Mammary microvascular endothelial cell (primary cell): Measurements from ENCODE around the gene CLIC2. TPM values are rescaled to one million over a fixed set of nuclear protein-coding genes. Genes with fewer than 3 reads are reported as not detected.

Source experiments
- total RNA-seq: library from RNA; depleted of rRNA; stranded (reverse); fragments of >200 nt; gene quantifications from 2 replicates; pipeline ENCODE4 v1.2.3, GENCODE V29; 2015

The CLIC2 gene
- total RNA-seq = 6.9 and 9.5 TPM in 2 replicates

GRCh38 chrX:155334486-155335336, at the start of gene CLIC2:
Gene CLIC2 (minus strand): TSS chrX:155334614. CDS start chrX:155334427, 187 bp downstream.

DNA sequence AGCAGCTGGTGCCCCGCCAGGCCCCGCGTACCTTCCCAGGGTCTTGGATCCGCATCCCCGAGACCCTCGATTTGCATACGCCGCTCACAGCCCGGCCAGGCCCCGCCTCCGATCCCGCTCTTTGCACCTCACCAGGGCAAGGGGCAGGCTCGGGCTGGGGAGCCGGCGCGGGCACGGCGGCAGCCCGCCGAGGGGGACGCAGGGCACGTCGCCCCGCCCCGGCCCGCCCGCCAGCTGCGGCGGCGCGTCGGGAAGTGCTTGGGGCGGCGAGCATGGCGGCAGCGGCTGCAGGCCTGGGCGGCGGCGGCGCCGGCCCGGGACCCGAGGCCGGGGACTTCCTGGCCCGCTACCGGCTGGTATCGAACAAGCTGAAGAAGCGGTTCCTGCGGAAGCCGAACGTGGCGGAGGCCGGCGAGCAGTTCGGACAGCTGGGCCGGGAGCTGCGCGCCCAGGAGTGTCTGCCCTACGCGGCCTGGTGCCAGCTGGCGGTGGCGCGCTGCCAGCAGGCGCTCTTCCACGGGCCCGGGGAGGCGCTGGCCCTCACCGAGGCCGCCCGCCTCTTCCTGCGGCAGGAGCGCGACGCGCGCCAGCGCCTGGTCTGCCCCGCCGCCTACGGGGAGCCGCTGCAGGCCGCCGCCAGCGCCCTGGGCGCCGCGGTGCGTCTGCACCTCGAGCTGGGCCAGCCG, 47.6 kb upstream of the CLIC2 start, which contains the start of gene F8A2:
TSS of gene F8A2 (plus strand) at position 253 of the 686 bp plus-strand sequence. CDS start at position 273, 20 bp downstream.

DNA sequence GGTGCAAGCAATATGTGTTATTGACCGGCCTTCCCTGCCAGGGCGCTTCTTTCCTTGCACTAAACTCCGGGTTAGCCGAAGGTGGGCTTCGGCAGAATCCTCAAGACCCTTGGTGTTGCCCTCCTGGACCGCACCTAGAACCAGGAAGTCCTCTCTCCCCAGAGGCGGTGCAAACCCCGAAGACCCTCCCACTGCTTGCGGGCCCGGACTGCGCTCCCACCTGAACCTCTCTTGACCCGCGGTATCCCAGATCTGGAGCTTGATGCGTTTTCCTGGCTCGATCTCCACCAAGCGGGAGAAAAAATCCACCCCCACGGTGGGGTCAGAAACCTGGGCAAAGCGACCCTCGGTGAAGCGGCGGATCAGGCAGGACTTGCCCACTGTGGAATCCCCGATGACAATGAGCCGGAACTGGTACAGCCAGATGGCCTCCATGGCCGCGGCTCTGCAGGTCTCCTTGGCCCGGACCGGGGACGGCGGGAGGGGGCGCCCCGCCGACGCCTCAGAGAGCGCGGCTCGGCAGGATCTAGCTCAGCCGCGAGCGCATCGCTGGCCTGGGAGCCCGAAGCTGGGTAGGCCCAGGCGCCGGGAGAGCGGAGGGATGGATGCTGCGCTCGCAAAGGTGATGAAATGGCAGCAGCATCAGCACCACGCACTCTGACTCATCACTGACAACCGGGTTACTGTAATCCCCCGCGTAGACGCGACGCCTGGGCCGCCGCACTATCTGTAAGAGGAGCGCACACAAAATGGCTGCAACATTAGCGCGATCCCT, 70.4 kb downstream of the CLIC2 start, which contains the start of gene RAB39B:
TSS of gene RAB39B (minus strand) at position 638 of the 775 bp plus-strand sequence. CDS start at position 435, 203 bp downstream.

Other genes starting within 250 kb of the CLIC2 start
- 60.2 and 85.3 TPM in 2 replicates for gene VBP1, start 118.2 kb downstream of the CLIC2 start, total RNA-seq
- 0.05 TPM in 1 of 2 replicates, not detected in the other for gene RAB39B, start 70.1 kb downstream of the CLIC2 start, total RNA-seq
- not detected in 2 replicates for gene F8A2, start 47.5 kb upstream of the CLIC2 start, total RNA-seq
- gene F8A3, start 124.0 kb upstream of the CLIC2 start, total RNA-seq = 5.9 and 6.1 TPM in 2 replicates